ENCODE results near the gene C16orf78.

DNA sequence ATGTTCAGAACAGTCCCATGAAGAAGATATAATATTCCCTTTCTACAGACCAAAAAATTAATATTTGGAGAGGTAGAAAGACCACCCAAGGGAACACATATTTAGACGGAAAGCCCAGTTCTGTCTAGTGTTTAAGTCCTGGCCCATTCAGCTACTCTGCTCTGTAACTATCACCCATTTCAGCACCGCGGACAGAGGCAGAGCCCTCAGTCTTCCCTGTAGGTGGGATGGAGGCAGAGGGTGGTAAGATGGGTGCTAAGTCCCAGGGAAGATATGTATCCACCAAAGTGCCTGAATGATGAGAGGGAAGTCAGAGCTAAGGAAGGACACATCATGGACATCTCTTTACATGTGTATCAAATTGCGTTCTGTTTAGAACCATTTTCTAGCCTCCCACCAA, 27.8 kb upstream of the C16orf78 start:
- TF ChIP-seq, protein P1, sequence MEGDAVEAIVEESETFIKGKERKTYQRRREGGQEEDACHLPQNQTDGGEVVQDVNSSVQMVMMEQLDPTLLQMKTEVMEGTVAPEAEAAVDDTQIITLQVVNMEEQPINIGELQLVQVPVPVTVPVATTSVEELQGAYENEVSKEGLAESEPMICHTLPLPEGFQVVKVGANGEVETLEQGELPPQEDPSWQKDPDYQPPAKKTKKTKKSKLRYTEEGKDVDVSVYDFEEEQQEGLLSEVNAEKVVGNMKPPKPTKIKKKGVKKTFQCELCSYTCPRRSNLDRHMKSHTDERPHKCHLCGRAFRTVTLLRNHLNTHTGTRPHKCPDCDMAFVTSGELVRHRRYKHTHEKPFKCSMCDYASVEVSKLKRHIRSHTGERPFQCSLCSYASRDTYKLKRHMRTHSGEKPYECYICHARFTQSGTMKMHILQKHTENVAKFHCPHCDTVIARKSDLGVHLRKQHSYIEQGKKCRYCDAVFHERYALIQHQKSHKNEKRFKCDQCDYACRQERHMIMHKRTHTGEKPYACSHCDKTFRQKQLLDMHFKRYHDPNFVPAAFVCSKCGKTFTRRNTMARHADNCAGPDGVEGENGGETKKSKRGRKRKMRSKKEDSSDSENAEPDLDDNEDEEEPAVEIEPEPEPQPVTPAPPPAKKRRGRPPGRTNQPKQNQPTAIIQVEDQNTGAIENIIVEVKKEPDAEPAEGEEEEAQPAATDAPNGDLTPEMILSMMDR (conservative IDR thresholded peaks at IDR 0.05; ENCODE audit: low read depth, low read length) = no peak
- TF ChIP-seq CEBPB (IDR thresholded peaks at IDR 0.05; ENCODE audit: low read depth, low read length) = no peak
- TF ChIP-seq BHLHE40 (IDR thresholded peaks at IDR 0.05; ENCODE audit: low read depth, low read length) = no peak
- no peak for TF ChIP-seq MXI1 (IDR thresholded peaks at IDR 0.05; ENCODE audit: borderline replicate concordance, low read depth, low read length)
- TF ChIP-seq RFX5 (IDR thresholded peaks at IDR 0.05; ENCODE audit: low read depth, low read length) = no peak
- TF ChIP-seq POLR2A (IDR thresholded peaks at IDR 0.05; ENCODE audit: low read depth, low read length) = no peak
- no peak for TF ChIP-seq RCOR1 (IDR thresholded peaks at IDR 0.05; ENCODE audit: insufficient replicate concordance, low read length)
- no peak for TF ChIP-seq RAD21 (IDR thresholded peaks at IDR 0.05; ENCODE audit: low read length)
- TF ChIP-seq, protein P2, sequence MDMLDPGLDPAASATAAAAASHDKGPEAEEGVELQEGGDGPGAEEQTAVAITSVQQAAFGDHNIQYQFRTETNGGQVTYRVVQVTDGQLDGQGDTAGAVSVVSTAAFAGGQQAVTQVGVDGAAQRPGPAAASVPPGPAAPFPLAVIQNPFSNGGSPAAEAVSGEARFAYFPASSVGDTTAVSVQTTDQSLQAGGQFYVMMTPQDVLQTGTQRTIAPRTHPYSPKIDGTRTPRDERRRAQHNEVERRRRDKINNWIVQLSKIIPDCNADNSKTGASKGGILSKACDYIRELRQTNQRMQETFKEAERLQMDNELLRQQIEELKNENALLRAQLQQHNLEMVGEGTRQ (IDR thresholded peaks at IDR 0.05; ENCODE audit: low read depth, low read length) = no peak
- no peak for TF ChIP-seq NFE2L2 (IDR thresholded peaks at IDR 0.05; ENCODE audit: low read depth, low read length)
- TF ChIP-seq MAFK (IDR thresholded peaks at IDR 0.05; ENCODE audit: low read depth, low read length) = no peak
- TF ChIP-seq MAZ (IDR thresholded peaks at IDR 0.05; ENCODE audit: borderline replicate concordance, low read depth, low read length) = no peak
- TF ChIP-seq, protein P3, sequence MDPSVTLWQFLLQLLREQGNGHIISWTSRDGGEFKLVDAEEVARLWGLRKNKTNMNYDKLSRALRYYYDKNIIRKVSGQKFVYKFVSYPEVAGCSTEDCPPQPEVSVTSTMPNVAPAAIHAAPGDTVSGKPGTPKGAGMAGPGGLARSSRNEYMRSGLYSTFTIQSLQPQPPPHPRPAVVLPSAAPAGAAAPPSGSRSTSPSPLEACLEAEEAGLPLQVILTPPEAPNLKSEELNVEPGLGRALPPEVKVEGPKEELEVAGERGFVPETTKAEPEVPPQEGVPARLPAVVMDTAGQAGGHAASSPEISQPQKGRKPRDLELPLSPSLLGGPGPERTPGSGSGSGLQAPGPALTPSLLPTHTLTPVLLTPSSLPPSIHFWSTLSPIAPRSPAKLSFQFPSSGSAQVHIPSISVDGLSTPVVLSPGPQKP (IDR thresholded peaks at IDR 0.05; ENCODE audit: borderline replicate concordance, low read depth, low read length) = no peak
